HG02870 (cell line): ENCODE measurements around the gene OOEP.

Experiments used
- ATAC-seq: cut with Tn5 transposase; IDR thresholded peaks from one replicate; pipeline ENCODE4 v1.9.1; 2021; ENCODE audit warnings: mild to moderate bottlenecking, moderate library complexity; ENCODE audit not compliant: unreplicated experiment

The OOEP gene

GRCh38 chr6:73367761-73368355 lies 1.8 kb downstream of the OOEP start:
- ATAC-seq = no peak

GRCh38 chr6:73364549-73364948 lies 5.1 kb downstream of the OOEP start:
- ATAC-seq = no peak

- no peak for ATAC-seq
Observed at GRCh38 chr6:73364121-73364520, 5.6 kb downstream of the OOEP start.

- ATAC-seq = no peak
Observed at GRCh38 chr6:73363537-73363875, 6.2 kb downstream of the OOEP start.

GRCh38 chr6:73362869-73363536 lies 6.7 kb downstream of the OOEP start:
- no peak for ATAC-seq

GRCh38 chr6:73362358-73362757 lies 7.3 kb downstream of the OOEP start, which contains the start of gene KHDC3L:
TSS of gene KHDC3L (plus strand) at chr6:73362658. CDS start at chr6:73362730, 72 bp downstream.
- ATAC-seq = no peak

GRCh38 chr6:73353636-73354593 lies 15.8 kb downstream of the OOEP start, which contains the start of gene DPPA5:
TSS of gene DPPA5 (minus strand) at chr6:73354276. CDS start at chr6:73354225, 51 bp downstream.
- no peak for ATAC-seq

GRCh38 chr6:73349311-73349710 lies 20.4 kb downstream of the OOEP start:
- no peak for ATAC-seq

GRCh38 chr6:73348550-73349204 lies 21.0 kb downstream of the OOEP start:
- no peak for ATAC-seq

- ATAC-seq = no peak
Observed at GRCh38 chr6:73343164-73343563, 26.5 kb downstream of the OOEP start.

- no peak for ATAC-seq
Observed at GRCh38 chr6:73342174-73342573, 27.5 kb downstream of the OOEP start.

GRCh38 chr6:73341335-73341734 lies 28.4 kb downstream of the OOEP start:
- ATAC-seq = no peak

- ATAC-seq = no peak
Observed at GRCh38 chr6:73340048-73340447, 29.6 kb downstream of the OOEP start.

GRCh38 chr6:73339340-73339739 lies 30.4 kb downstream of the OOEP start:
- no peak for ATAC-seq

GRCh38 chr6:73329201-73329600 lies 40.5 kb downstream of the OOEP start:
- ATAC-seq = peak; percentile 67

- no peak for ATAC-seq
Observed at GRCh38 chr6:73328790-73329189, 40.9 kb downstream of the OOEP start.

GRCh38 chr6:73325656-73326055 lies 44.0 kb downstream of the OOEP start:
- ATAC-seq = no peak

GRCh38 chr6:73323323-73323722 lies 46.4 kb downstream of the OOEP start:
- no peak for ATAC-seq
